Fibroblast of mammary gland (primary cell): Measurements from ENCODE around the gene UBAC2.

Source experiments
- DNase-seq: peaks from one replicate; pipeline ENCODE4 v3.0.0-alpha.2; 2010; ENCODE audit warnings: low read depth
- H3K4me3 ChIP-seq: 2 replicates; pipeline ENCODE4 v1.5.1; 2011; ENCODE audit warnings: low read depth, mild to moderate bottlenecking, low read length, moderate library complexity; ENCODE audit not compliant: control insufficient read depth
- CTCF ChIP-seq: conservative IDR thresholded peaks from 2 replicates; pipeline ENCODE4 v1.5.1; 2011; ENCODE audit warnings: low read depth, low read length, inconsistent platforms; ENCODE audit not compliant: control insufficient read depth, insufficient read depth

Gene UBAC2

DNA sequence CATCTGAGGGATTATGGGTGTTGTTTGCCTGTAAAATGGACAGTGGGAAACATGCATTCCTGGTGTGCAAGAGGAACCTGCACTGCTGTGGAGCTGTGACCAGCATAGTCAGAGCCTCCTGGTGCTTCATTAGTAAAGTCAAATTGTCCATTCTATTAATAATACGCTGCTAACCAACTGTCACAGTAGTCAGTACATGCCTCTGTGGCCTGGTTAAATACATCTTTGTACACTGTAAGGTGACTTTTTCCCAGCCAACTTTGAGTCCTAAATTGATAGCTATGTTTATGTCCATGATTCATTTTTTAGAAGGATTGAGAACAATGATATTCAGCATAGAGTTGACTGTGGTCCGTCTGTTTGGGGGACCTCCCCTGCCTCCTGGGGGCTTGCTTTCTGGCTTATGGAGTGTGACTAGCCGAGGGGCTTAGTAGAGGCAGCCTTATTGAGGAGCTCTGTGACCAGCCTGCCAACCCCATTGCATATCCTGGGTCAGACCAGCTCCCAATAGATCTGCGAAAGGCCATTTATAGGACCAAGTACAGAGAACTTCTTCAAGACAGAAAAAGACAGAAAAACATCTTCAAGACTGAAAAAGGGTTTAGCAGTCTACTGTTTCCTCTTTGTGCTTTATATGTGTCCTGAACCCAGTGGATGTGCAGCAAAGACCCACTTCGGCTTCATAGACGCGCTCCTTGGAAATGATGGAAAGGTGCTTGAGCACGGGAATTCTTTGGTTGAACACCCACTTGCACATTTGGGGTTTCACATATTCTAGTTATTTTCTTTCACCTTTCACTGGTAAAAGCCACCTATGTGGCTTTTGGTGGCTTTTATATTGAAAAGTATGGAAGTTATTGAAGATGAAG, 102.2 kb downstream of the UBAC2 start:
- no peak overlapping the region for H3K4me3 ChIP-seq
- no peak for TF ChIP-seq CTCF
- no peak for DNase-seq

GRCh38 chr13:99303863-99304521, 103.3 kb downstream of the UBAC2 start:
- DNase-seq: no peak
- no peak overlapping the region for H3K4me3 ChIP-seq
- no peak for TF ChIP-seq CTCF

- no peak for DNase-seq
- H3K4me3 ChIP-seq: no peak overlapping the region
- TF ChIP-seq CTCF: no peak
Measured at GRCh38 chr13:99304541-99304940, 103.9 kb downstream of the UBAC2 start.

- DNase-seq: no peak
Measured at GRCh38 chr13:99305158-99305557, 104.5 kb downstream of the UBAC2 start.

DNA sequence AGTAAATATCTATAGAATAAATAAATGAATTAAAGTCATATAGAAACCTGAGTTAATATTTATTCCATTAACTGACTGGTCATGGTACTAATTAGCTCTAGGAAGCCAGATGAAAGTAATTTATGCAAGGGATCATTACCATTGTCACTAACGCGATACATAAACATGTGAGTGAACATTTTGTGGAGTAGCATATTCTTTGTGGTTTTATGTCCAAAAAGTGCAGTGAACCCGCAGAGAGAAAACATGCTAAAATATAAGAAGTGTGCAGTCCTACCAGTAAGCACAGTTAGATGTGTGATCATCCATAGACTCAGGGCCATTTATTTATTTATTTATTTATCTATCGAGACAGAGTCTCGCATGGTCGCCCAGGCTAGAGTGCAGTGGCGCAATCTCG, 104.9 kb downstream of the UBAC2 start:
- DNase-seq: no peak
- no peak overlapping the region for H3K4me3 ChIP-seq
- TF ChIP-seq CTCF: no peak

More at GRCh38 chr13:99305158-99305557, 104.5 kb downstream of the UBAC2 start:
- no peak for TF ChIP-seq CTCF
- no peak overlapping the region for H3K4me3 ChIP-seq

- DNase-seq: no peak
Measured at GRCh38 chr13:99307247-99307646, 106.6 kb downstream of the UBAC2 start, which contains the start of gene GPR183. Gene GPR183, minus strand, starts transcription at chr13:99307399. Its CDS starts 11,254 bp downstream, at chr13:99296145.

More at GRCh38 chr13:99307247-99307646, 106.6 kb downstream of the UBAC2 start, which contains the start of gene GPR183:
- no peak for TF ChIP-seq CTCF
- H3K4me3 ChIP-seq: no peak within 1 kb of the TSS
